Measurements from ENCODE around the gene ARF5. TPM values are rescaled to one million over a fixed set of nuclear protein-coding genes. Genes with fewer than 3 reads are reported as not detected.

Gene ARF5
- total RNA-seq, 2 donors from 2014 or later: 234 to 277 TPM

GRCh38 chr7:127595737-127596136 lies 7.5 kb downstream of the ARF5 start:
- no peaks in the 10 kb centered on the region for H3K27me3 ChIP-seq (ENCODE audit: control insufficient read depth, insufficient read depth, low read length, poor library complexity, severe bottlenecking)
- no peak for DNase-seq
- TF ChIP-seq CTCF (conservative IDR thresholded peaks at IDR 0.05): no peak
- no peak overlapping the region for H3K27ac ChIP-seq (ENCODE audit: low read depth, low read length)
- peaks cover 12% of the 10 kb centered on the region for H3K36me3 ChIP-seq (ENCODE audit: control insufficient read depth, insufficient read depth, low read length)
- H3K9me3 Mint-ChIP-seq: no peaks in the 10 kb centered on the region
- peaks cover 13% of the 10 kb centered on the region for H3K36me3 Mint-ChIP-seq (ENCODE audit: low read depth)
- no peaks in the 10 kb centered on the region for H3K4me1 ChIP-seq (ENCODE audit: control insufficient read depth, insufficient read depth, low read length)
- peaks cover 5% of the 10 kb centered on the region for H3K27me3 Mint-ChIP-seq (ENCODE audit: insufficient read depth)
- H3K27ac Mint-ChIP-seq: no peak overlapping the region
- no peak overlapping the region for H3K4me3 ChIP-seq (ENCODE audit: low read length)
- WGBS, 2 experiments (ENCODE audit: insufficient coverage in 1 of 2, insufficient read length in 1 of 2): 90 to 91% methylated on average over 3 to 5 of the region's 5 CpGs
- no peak overlapping the region for H3K4me3 Mint-ChIP-seq
- no peak overlapping the region for H3K9ac ChIP-seq (ENCODE audit: extremely low read depth, low read length, poor library complexity, severe bottlenecking)
- H3K9me3 ChIP-seq (ENCODE audit: control insufficient read depth, low read length): no peaks in the 10 kb centered on the region
- peaks cover 3% of the 10 kb centered on the region for H3K4me1 Mint-ChIP-seq

- Mint-ChIP-seq H3K36me3 (ENCODE audit: low read depth) (no peaks in the 10 kb centered on the region), H3K9me3 (no peaks in the 10 kb centered on the region), H3K27ac (no peak overlapping the region), H3K4me1 (peaks cover 3% of the 10 kb centered on the region), H3K27me3 (ENCODE audit: insufficient read depth) (peaks cover 5% of the 10 kb centered on the region), H3K4me3 (no peak overlapping the region)
- Histone ChIP-seq H3K4me1 (ENCODE audit: control insufficient read depth, insufficient read depth, low read length) (no peaks in the 10 kb centered on the region), H3K9me3 (ENCODE audit: control insufficient read depth, low read length) (no peaks in the 10 kb centered on the region), H3K27me3 (ENCODE audit: control insufficient read depth, insufficient read depth, low read length, poor library complexity, severe bottlenecking) (no peaks in the 10 kb centered on the region), H3K27ac (ENCODE audit: low read depth, low read length) (no peak overlapping the region), H3K36me3 (ENCODE audit: control insufficient read depth, insufficient read depth, low read length) (no peaks in the 10 kb centered on the region), H3K4me3 (ENCODE audit: low read length) (no peak overlapping the region), H3K9ac (ENCODE audit: extremely low read depth, low read length, poor library complexity, severe bottlenecking) (no peak overlapping the region)
- TF ChIP-seq CTCF (conservative IDR thresholded peaks at IDR 0.05): peak; percentile 95
- peak; percentile 93 for DNase-seq
- 55 to 62% methylated on average over 5 to 6 of the region's 6 CpGs for WGBS, 2 experiments (ENCODE audit: insufficient coverage in 1 of 2, insufficient read length in 1 of 2)
These were observed 10.1 kb downstream of the ARF5 start for GRCh38 chr7:127598318-127598717.

- H3K27ac ChIP-seq (ENCODE audit: low read depth, low read length): no peak overlapping the region
- no peaks in the 10 kb centered on the region for H3K27me3 ChIP-seq (ENCODE audit: control insufficient read depth, insufficient read depth, low read length, poor library complexity, severe bottlenecking)
- H3K27me3 Mint-ChIP-seq (ENCODE audit: insufficient read depth): peaks cover 3% of the 10 kb centered on the region
- no peaks in the 10 kb centered on the region for H3K36me3 Mint-ChIP-seq (ENCODE audit: low read depth)
- WGBS, 2 experiments (ENCODE audit: insufficient coverage in 1 of 2, insufficient read length in 1 of 2): 85 to 96% methylated on average over 2 to 3 of the region's 3 CpGs
- no peaks in the 10 kb centered on the region for H3K9me3 Mint-ChIP-seq
- no peak overlapping the region for H3K27ac Mint-ChIP-seq
- H3K4me1 Mint-ChIP-seq: peaks cover 3% of the 10 kb centered on the region
- no peak overlapping the region for H3K4me3 ChIP-seq (ENCODE audit: low read length)
- H3K36me3 ChIP-seq (ENCODE audit: control insufficient read depth, insufficient read depth, low read length): no peaks in the 10 kb centered on the region
- no peak for TF ChIP-seq CTCF (conservative IDR thresholded peaks at IDR 0.05)
- no peaks in the 10 kb centered on the region for H3K4me1 ChIP-seq (ENCODE audit: control insufficient read depth, insufficient read depth, low read length)
- H3K9me3 ChIP-seq (ENCODE audit: control insufficient read depth, low read length): no peaks in the 10 kb centered on the region
- H3K4me3 Mint-ChIP-seq: no peak overlapping the region
- DNase-seq: no peak
- no peak overlapping the region for H3K9ac ChIP-seq (ENCODE audit: extremely low read depth, low read length, poor library complexity, severe bottlenecking)
These were observed 12.7 kb downstream of the ARF5 start for GRCh38 chr7:127600885-127601284.
